Breast epithelium (tissue), 3 donors: ENCODE data around the gene FIGNL1.

ENCODE experiments used
- POLR2A ChIP-seq: fragments of 450-650 bp; IDR thresholded peaks from one replicate; pipeline ENCODE4 v1.6.1; 2016; ENCODE audit warnings: antibody characterized with exemption, mild to moderate bottlenecking, moderate library complexity
- TF ChIP-seq, protein P1 (sequence below), 3 donors: fragments of 450-650 bp; IDR thresholded peaks; one replicate each; pipeline ENCODE4 v1.5.1; 2016 to 2017; ENCODE audit warnings: antibody characterized with exemption in 3 of 3, mild to moderate bottlenecking in 3 of 3, moderate library complexity in 3 of 3

DNA sequence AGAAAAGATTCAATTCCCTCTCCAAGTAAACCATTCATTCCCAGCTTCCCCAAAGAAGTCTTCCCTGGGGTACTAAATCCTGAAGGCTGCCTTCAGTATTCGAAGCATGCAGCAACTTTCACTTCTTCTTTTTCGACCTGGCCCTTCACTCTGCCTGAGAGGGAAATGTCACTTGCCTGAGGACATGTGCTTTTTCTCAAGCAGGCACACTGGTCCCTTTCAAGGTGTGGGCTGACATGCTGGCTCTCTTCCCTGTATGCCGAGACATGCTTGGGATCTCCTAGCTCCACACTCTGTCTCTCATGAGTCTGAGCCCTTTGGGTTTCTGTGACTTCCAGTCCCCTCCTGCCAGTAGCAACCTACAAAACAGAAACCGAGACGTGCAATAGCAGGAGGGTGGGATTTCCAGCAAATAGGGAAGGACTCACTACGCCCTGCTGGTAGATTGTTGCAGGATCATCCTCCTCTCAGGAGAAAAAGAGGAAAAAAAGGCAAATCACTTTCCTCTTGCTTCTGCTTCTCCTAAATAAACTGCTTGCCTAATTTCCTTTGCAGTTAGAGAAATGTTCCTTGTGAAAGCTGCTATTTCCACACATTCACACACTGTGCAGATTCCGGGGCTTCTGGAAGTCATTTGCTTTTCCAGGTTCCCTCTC, 33.5 kb downstream of the FIGNL1 start:
- TF ChIP-seq, protein P1, sequence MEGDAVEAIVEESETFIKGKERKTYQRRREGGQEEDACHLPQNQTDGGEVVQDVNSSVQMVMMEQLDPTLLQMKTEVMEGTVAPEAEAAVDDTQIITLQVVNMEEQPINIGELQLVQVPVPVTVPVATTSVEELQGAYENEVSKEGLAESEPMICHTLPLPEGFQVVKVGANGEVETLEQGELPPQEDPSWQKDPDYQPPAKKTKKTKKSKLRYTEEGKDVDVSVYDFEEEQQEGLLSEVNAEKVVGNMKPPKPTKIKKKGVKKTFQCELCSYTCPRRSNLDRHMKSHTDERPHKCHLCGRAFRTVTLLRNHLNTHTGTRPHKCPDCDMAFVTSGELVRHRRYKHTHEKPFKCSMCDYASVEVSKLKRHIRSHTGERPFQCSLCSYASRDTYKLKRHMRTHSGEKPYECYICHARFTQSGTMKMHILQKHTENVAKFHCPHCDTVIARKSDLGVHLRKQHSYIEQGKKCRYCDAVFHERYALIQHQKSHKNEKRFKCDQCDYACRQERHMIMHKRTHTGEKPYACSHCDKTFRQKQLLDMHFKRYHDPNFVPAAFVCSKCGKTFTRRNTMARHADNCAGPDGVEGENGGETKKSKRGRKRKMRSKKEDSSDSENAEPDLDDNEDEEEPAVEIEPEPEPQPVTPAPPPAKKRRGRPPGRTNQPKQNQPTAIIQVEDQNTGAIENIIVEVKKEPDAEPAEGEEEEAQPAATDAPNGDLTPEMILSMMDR (IDR thresholded peaks at IDR 0.05), result no peak
- no peak for TF ChIP-seq POLR2A
